HCT116 (cell line): ENCODE results near the gene SEL1L2. TPM values are rescaled to one million over a fixed set of nuclear protein-coding genes. Genes with fewer than 3 reads are reported as not detected.

Experiments
- ATAC-seq: fragments of 200-7000 bp; cut with Tn5 transposase; 2 replicates; pipeline ENCODE4 v1.9.1; 2020; ENCODE audit warnings: mild to moderate bottlenecking, moderate library complexity
- BruUV-seq: library from RNA; stranded (reverse); fragments of 400-500 nt; replicated peaks from 2 replicates; lab custom pipeline; 2021; lab: Mats Ljungman, UMichigan
- CTCF ChIA-PET: fragments of 300-600 bp; sonication (Branson Sonifier 250); formaldehyde crosslinking; loops from one replicate; lab custom pipeline; 2021; ENCODE audit warnings: antibody characterized with exemption; lab: Charles Lee
- POLR2A ChIA-PET: fragments of 300-600, 350-600 bp; sonication (Branson Sonifier 250); formaldehyde crosslinking; loops from one replicate; lab custom pipeline; 2021; ENCODE audit warnings: antibody characterized with exemption; lab: Charles Lee
- RAD21 ChIA-PET, 2 experiments: fragments of 300-600 bp; sonication (Branson Sonifier 250); formaldehyde crosslinking; loops; one replicate each; lab custom pipeline; 2023; ENCODE audit warnings: low total read pairs in 2 of 2; ENCODE audit not compliant: uncharacterized antibody in 2 of 2, unreplicated experiment in 2 of 2, low non-redundant PET in 1 of 2; lab: Charles Lee
- DNase-seq: peaks from one replicate; pipeline ENCODE4 v3.0.0-alpha.2; 2010; ENCODE audit warnings: low read depth, low spot score
- H2AFZ ChIP-seq: fragments of 200-600 bp; shearing (Covaris generic), sonication (generic); 2 replicates; pipeline ENCODE4 v1.6.1; 2017; ENCODE audit warnings: low read depth, mixed run types, mixed read lengths, antibody characterized with exemption, low read length; ENCODE audit not compliant: poor library complexity, severe bottlenecking
- H3K27ac ChIP-seq: 2 replicates; pipeline ENCODE4 v1.5.1; 2012; ENCODE audit warnings: low read depth, low read length
- H3K27me3 ChIP-seq: fragments of 200-600 bp; sonication (generic); 2 replicates; pipeline ENCODE4 v1.6.1; 2016; ENCODE audit warnings: mixed run types, low read length, mixed read lengths; ENCODE audit not compliant: insufficient read depth
- H3K36me3 ChIP-seq, 2 experiments: fragments of 200-500 bp in 1 of 2; fragments of 200-600 bp in 1 of 2; sonication (Bioruptor generic) in 1 of 2; sonication (generic) in 1 of 2; 2 replicates each; pipeline versions ENCODE4 v1.5.1 to v1.6.1; 2014 to 2016; ENCODE audit warnings: low read length in 2 of 2, inconsistent platforms in 1 of 2, mixed read lengths in 1 of 2, mixed run types in 1 of 2; ENCODE audit not compliant: insufficient read depth in 2 of 2, control insufficient read depth in 1 of 2
- H3K4me1 ChIP-seq, 2 experiments: fragments of 200-600 bp in 1 of 2; sonication (generic) in 1 of 2; 2 replicates each; pipeline versions ENCODE4 v1.5.1 to v1.6.1; 2012 to 2017; ENCODE audit warnings: low read length in 2 of 2, inconsistent platforms in 1 of 2, mild to moderate bottlenecking in 1 of 2, mixed read lengths in 1 of 2, mixed run types in 1 of 2, moderate library complexity in 1 of 2; ENCODE audit not compliant: insufficient read depth in 2 of 2, control insufficient read depth in 1 of 2
- H3K4me2 ChIP-seq: fragments of 200-600 bp; sonication (generic); 2 replicates; pipeline ENCODE4 v1.6.1; 2017; ENCODE audit warnings: mixed run types, low read length, mixed read lengths
- H3K4me3 ChIP-seq, 2 experiments: fragments of 200-600 bp in 1 of 2; sonication (generic) in 1 of 2; replicated peaks in 1 of 2; 2 replicates each; pipeline ENCODE4 v1.5.1; 2011 to 2016; ENCODE audit warnings: low read length in 2 of 2, control low read depth in 1 of 2, low read depth in 1 of 2, mild to moderate bottlenecking in 1 of 2, mixed read lengths in 1 of 2, mixed run types in 1 of 2
- H3K79me2 ChIP-seq: fragments of 200-600 bp; sonication (generic); 2 replicates; pipeline ENCODE4 v1.6.1; 2017; ENCODE audit warnings: mild to moderate bottlenecking, mixed run types, low read length, moderate library complexity, mixed read lengths; ENCODE audit not compliant: insufficient read depth
- H3K9ac ChIP-seq: fragments of 200-600 bp; sonication (generic); 2 replicates; pipeline ENCODE4 v1.6.1; 2016; ENCODE audit warnings: low read length, mixed read lengths
- H3K9me2 ChIP-seq: fragments of 200-600 bp; sonication (generic), shearing (Covaris generic); 2 replicates; pipeline ENCODE4 v1.6.1; 2017; ENCODE audit warnings: mixed run types, mild to moderate bottlenecking, moderate library complexity; ENCODE audit not compliant: insufficient read depth
- H3K9me3 ChIP-seq, 2 experiments: fragments of 200-500 bp in 1 of 2; fragments of 200-600 bp in 1 of 2; sonication (Bioruptor generic) in 1 of 2; sonication (generic) in 1 of 2; 2 replicates each; pipeline ENCODE4 v1.6.1; 2014 to 2017; ENCODE audit warnings: low read length in 2 of 2, mixed read lengths in 2 of 2, inconsistent platforms in 1 of 2, low read depth in 1 of 2, mild to moderate bottlenecking in 1 of 2, mixed run types in 1 of 2, moderate library complexity in 1 of 2; ENCODE audit not compliant: control insufficient read depth in 1 of 2, insufficient read depth in 1 of 2
- H4K20me1 ChIP-seq: fragments of 200-600 bp; sonication (generic), shearing (Covaris generic); 2 replicates; pipeline ENCODE4 v1.6.1; 2017; ENCODE audit warnings: mixed run types, mild to moderate bottlenecking, moderate library complexity; ENCODE audit not compliant: insufficient read depth
- CBX3 ChIP-seq: IDR thresholded peaks from 2 replicates; pipeline ENCODE4 v1.6.1; 2012; ENCODE audit warnings: low read depth
- CEBPB ChIP-seq: IDR thresholded peaks from 2 replicates; pipeline ENCODE4 v1.6.1; 2012; ENCODE audit warnings: low read depth
- CTCF ChIP-seq, 3 experiments: fragments of 200-600 bp in 1 of 3; sonication (generic) in 1 of 3; IDR thresholded peaks in 2 of 3; conservative IDR thresholded peaks in 1 of 3; 2 replicates each; pipeline ENCODE4 v1.5.1; 2012 to 2017; ENCODE audit warnings: low read depth in 2 of 3, low read length in 2 of 3, antibody characterized with exemption in 1 of 3, borderline replicate concordance in 1 of 3, control low read depth in 1 of 3, mild to moderate bottlenecking in 1 of 3, mixed read lengths in 1 of 3, mixed run types in 1 of 3, moderate library complexity in 1 of 3; ENCODE audit not compliant: insufficient read depth in 1 of 3
- EGR1 ChIP-seq: IDR thresholded peaks from 2 replicates; pipeline ENCODE4 v1.6.1; 2012; ENCODE audit warnings: low read depth
- EZH2 ChIP-seq: fragments of 200-600 bp; sonication (generic); IDR thresholded peaks from 2 replicates; pipeline ENCODE4 v1.6.1; 2017; ENCODE audit warnings: antibody characterized with exemption, mixed run types
- FOSL1 ChIP-seq: IDR thresholded peaks from 2 replicates; pipeline ENCODE4 v1.6.1; 2012; ENCODE audit warnings: low read depth
- MAX ChIP-seq: IDR thresholded peaks from 2 replicates; pipeline ENCODE4 v1.6.1; 2012
- YY1 ChIP-seq: IDR thresholded peaks from 2 replicates; pipeline ENCODE4 v1.6.1; 2011; ENCODE audit warnings: low read length, low read depth, moderate library complexity, mild to moderate bottlenecking; ENCODE audit not compliant: insufficient replicate concordance; ENCODE audit errors: extremely low read depth
- ZBTB33 ChIP-seq: IDR thresholded peaks from 2 replicates; pipeline ENCODE4 v1.6.1; 2011; ENCODE audit warnings: mild to moderate bottlenecking, low read length, moderate library complexity; ENCODE audit not compliant: insufficient replicate concordance; ENCODE audit errors: extremely low read depth
- intact Hi-C: fragments of 100-400 bp; cut with micrococcal nuclease; formaldehyde crosslinking; loops from 2 replicates; pipeline ENCODE4 v1.10.0; 2022
- total RNA-seq: library from RNA; stranded (reverse); gene quantifications from one replicate; pipeline ENCODE4 v1.2.1, GENCODE V29; 2021; ENCODE audit not compliant: unreplicated experiment

SEL1L2 gene
- total RNA-seq, 1 experiment from 2014 or later = not detected

- Histone ChIP-seq H3K27me3 (no peaks in the 10 kb centered on the region), H3K36me3 (no peaks in the 10 kb centered on the region), H3K27ac (no peak overlapping the region), H3K9me3 (no peaks in the 10 kb centered on the region), H2AFZ (no peak overlapping the region), H3K4me2 (no peak overlapping the region), H3K4me1 (no peaks in the 10 kb centered on the region), H3K9me2 (no peaks in the 10 kb centered on the region), H3K79me2 (no peaks in the 10 kb centered on the region), H3K4me3 (no peak overlapping the region), H4K20me1 (no peaks in the 10 kb centered on the region), H3K9ac (no peak overlapping the region)
- RAD21 ChIA-PET = no interaction called here
- ATAC-seq = no peak
- POLR2A ChIA-PET = no interaction called here
- no TSS peak for BruUV-seq
- TF ChIP-seq CBX3 (no peak), FOSL1 (no peak), CEBPB (no peak), EZH2 (no peak), ZBTB33 (no peak), MAX (no peak), YY1 (no peak)
- DNase-seq = no peak
- CTCF ChIA-PET = no interaction called here
- intact Hi-C loops = no loop called here
Measured at GRCh38 chr20:13960119-13960518, 30.3 kb downstream of the SEL1L2 start.

GRCh38 chr20:13953227-13953626, 37.2 kb downstream of the SEL1L2 start:
- H3K79me2 ChIP-seq = no peaks in the 10 kb centered on the region
- BruUV-seq = no TSS peak
- H3K4me2 ChIP-seq = no peak overlapping the region
- DNase-seq = no peak
- H3K9ac ChIP-seq = no peak overlapping the region
- RAD21 ChIA-PET = no interaction called here
- H3K27ac ChIP-seq = no peak overlapping the region
- H3K27me3 ChIP-seq = no peaks in the 10 kb centered on the region
- CTCF ChIA-PET = interaction anchor here (0.6 to 1.5 kb wide), 4 partner anchors 10 to 38 kb away, joined by 3 to 6 read pairs (median 4); no protein-coding TSS in a partner anchor
- no peaks in the 10 kb centered on the region for H3K9me2 ChIP-seq
- intact Hi-C loops = no loop called here
- H3K4me1 ChIP-seq = no peaks in the 10 kb centered on the region
- no peak overlapping the region for H3K4me3 ChIP-seq
- peak in 2 of 3 experiments; percentile 54 to 55; a peak in 4 of 6 replicates for TF ChIP-seq CTCF (IDR thresholded peaks at IDR 0.05 in 2 of 3, conservative IDR thresholded peaks at IDR 0.05 in 1 of 3; ENCODE audit: borderline replicate concordance in 1 of 3, insufficient read depth in 1 of 3, low read depth in 2 of 3, low read length in 2 of 3)
- TF ChIP-seq EGR1 = no peak
- TF ChIP-seq, all 23 proteins: peak for 1
- ATAC-seq = peak; percentile 60
- Histone ChIP-seq H3K9me3 (no peaks in the 10 kb centered on the region), H4K20me1 (no peaks in the 10 kb centered on the region), H3K36me3 (no peaks in the 10 kb centered on the region), H2AFZ (no peak overlapping the region)
- POLR2A ChIA-PET = no interaction called here
